HG03460 (cell line): ENCODE measurements around the gene CFC1.
"Not testable (repeated sequence)": the region's sequence is repeated elsewhere in the genome, so short reads cannot be mapped to it uniquely, and the experiment has no call there.

Experiments used
- ATAC-seq: cut with Tn5 transposase; IDR thresholded peaks from one replicate; pipeline ENCODE4 v1.9.1; 2021; ENCODE audit not compliant: unreplicated experiment

CFC1 gene

DNA sequence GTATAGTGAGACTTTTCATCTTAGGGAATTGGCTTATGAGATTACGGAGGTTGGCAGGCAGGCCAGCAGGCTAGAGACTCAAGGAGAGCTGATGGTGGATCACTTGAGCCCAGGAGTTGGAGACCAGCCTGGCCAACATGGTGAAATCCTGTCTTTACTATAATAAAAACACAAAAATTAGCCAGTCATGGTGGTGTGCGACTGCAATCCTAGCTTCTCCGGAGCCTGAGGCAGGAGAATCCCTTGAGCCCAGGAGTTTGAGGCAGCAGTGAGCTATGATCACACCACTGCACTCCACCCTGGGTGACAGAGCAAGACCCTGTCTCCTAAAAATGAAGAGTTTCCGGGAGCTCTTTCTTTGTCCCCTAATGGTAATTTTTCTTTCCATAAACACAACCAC, 14.6 kb downstream of the CFC1 start:
- not testable (repeated sequence) for ATAC-seq

DNA sequence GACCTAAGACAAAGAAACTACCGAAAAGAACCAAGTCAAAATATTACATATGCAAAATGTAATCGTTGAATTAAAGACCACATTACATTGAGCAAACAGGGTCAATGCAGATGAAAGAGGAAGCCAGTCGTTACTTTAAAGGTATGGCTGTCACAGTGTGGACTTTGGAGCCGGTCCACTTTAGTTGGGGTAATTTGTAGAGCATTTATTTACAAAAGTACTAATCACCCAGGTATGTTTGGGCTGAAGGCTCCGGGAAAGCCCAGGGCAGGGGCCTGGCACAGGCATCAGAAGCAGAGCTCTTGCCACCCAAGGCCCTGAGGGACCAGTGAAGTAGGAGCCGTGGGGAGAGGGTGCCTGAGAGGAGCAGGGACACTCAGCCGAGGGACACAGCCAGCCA, 15.8 kb downstream of the CFC1 start:
- ATAC-seq: not testable (repeated sequence)

DNA sequence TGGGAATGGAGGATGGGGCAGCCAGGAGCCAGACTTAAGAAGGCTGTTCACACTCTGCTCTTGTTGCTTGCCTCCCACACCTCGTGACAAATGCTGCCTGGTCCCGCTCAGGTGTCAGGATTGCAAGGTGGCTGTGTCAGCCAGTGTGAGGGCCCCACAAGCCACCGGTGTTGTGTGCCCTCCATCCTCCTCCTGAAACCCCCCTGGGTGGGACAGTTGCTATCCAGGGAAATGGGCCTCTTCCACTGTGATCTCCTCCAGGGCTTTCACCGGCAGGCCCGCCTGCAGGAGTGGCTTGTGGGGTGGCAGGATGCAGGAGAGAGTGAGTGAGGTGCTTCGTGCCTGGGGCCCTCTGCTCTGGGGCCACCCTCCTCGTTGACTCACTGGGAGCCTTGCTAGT, 16.4 kb downstream of the CFC1 start:
- ATAC-seq: not testable (repeated sequence)

DNA sequence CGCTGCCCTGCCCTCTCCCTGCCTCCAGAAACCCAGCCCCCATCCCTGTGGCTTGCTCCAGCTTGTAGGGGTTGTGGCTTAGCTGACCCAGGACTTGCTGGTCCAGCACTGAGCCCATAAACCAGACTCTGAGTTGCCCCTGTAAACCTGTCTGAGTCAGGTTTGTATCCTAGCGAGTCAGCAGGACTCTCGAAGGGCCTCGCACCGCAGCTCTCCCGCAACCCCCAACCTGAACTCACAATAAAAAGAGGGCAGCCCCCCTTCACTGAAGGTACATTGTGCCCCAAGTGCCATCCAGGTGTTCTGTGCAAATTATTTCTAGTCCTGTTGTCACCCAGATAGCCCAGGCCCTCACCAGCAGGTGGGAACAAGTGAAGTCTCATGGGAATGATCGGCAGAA, 17.9 kb downstream of the CFC1 start:
- not testable (repeated sequence) for ATAC-seq

DNA sequence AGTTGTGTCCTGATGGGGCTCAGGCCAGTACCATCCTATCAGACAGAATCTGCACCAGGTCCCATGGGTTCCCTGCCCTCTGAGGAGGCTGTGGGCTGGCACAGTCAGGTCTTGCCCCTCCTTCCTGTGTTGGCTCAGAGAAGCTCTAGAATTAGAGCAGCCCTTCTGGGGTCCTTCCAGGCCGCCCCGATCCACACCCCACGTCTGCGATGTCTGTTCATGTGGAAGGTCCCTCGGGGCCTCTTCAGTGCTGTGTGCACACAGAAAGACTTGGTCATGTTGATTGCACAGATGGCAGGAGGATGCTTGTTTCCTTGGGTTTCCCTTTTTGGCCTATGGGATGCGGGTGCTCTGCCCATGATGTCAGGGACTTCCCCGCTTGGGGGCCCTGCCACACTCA, 20.3 kb downstream of the CFC1 start:
- not testable (repeated sequence) for ATAC-seq

DNA sequence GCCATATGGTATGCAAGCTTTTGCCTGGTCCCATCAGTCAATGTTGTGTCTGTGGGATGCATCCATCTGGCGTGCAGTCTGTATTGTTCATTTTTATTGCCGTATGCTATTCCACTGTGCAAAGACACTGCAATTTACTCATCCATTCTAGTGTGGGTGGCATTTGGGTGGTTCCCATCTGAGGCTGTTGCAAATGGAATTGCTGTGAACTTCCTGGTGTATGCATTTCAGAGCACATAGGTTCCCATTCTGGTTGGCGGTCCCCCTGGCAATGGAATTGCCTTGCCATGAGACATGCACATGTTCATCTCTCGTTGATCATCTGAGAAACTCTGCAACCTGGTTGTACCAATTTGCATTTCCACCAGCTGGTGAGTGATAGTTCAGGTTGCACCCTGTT, 21.8 kb downstream of the CFC1 start:
- ATAC-seq: not testable (repeated sequence)

- not testable (repeated sequence) for ATAC-seq
These were observed 23.1 kb downstream of the CFC1 start for GRCh38 chr2:130576209-130576784.

DNA sequence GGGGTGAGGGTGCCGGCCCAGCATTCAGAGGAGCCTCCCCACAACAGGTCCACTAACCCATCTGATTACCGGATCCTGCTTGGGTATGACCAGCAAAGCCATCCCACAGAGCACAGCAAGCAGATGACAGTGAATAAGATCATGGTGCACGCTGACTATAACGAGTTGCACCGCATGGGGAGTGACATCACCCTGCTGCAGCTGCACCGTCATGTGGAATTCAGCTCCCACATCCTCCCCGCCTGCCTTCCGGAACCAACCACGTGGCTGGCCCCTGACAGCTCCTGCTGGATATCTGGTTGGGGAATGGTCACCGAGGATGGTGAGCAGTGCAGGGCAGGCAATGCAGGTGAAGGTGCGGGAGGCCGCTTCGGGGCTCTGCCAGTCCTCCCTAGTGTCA, 25.1 kb downstream of the CFC1 start:
- ATAC-seq: not testable (repeated sequence)

- not testable (repeated sequence) for ATAC-seq
These were observed 27.4 kb downstream of the CFC1 start for GRCh38 chr2:130571929-130572328.

DNA sequence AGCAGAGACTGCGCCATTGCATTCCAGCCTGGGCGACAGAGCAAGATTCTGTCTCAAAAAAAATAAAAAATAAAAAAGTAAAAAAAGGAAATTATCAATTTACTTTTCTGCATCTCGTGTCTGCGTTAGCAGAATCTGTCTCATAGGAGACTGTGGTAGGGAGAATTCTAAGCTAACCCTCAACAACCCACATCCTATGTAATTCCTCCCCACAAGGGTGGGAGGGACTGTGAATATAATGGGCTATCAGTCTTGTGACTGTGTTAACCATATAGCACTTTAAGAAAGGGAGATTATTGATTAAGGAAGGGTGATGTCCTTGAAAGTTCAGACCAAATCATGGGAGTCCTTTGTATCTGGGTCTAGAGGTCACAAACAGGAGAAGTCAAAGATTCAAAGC, 33.2 kb downstream of the CFC1 start:
- ATAC-seq: not testable (repeated sequence)

DNA sequence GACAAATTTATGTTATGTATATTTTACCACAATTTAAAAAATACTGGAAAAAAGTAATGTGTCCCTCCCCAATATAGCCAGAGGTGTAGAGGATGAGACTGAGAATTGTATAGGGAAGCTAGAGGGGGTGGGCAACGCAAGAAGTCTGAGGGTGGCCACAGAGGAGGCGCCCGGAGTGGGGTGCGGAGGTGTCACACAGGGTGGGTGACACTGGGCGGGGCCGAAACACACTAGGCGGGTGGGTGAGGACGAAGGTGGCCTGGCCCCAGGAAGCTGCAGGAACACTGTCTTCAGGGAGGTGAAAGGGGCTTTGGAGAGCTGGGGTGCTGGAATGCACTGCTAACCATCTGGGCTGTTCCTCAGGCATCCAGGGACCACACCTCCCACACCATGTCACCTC, 42.9 kb downstream of the CFC1 start:
- ATAC-seq: not testable (repeated sequence)

DNA sequence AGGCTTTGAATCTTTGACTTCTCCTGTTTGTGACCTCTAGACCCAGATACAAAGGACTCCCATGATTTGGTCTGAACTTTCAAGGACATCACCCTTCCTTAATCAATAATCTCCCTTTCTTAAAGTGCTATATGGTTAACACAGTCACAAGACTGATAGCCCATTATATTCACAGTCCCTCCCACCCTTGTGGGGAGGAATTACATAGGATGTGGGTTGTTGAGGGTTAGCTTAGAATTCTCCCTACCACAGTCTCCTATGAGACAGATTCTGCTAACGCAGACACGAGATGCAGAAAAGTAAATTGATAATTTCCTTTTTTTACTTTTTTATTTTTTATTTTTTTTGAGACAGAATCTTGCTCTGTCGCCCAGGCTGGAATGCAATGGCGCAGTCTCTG, 45.2 kb downstream of the CFC1 start:
- ATAC-seq: not testable (repeated sequence)

DNA sequence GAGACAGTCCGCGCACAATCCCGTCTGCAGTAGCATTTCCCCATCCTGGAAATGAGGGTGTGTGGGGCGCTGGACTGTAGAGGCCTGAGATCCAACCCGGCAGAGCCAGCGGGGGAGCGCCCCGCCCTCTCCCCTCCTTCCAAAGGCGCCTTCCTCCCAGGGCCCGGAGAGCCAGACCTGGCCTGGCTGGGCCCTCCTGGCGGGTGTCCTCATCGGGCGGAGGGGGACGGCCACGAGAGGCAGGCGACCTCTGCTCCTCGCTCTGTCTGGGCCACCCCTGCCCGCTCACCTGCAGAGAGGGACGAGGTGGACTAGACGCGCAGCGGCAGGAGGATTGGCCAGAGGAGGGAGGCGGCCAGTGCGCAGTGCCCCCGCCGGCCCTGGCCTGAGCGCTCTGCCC, 49.9 kb downstream of the CFC1 start:
- not testable (repeated sequence) for ATAC-seq

DNA sequence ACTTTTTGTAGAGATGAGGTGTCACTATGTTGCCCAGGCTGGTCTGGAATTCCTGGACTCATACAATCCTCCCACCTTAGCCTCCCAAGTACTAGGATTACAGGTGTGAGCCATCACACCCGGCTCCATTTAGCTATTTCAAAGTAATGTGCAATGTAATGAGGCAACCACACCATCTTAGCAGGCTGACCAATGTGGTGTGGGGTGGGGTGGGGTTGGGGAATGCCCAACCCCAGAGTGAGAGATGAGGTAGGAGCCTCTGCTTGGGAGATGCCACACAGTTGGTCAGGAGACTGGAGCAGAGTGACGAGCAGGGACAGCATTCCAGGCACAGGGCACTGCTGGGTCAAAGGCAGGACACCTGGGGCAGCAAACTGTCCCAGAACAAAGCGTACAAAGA, 51.0 kb downstream of the CFC1 start:
- ATAC-seq: not testable (repeated sequence)

DNA sequence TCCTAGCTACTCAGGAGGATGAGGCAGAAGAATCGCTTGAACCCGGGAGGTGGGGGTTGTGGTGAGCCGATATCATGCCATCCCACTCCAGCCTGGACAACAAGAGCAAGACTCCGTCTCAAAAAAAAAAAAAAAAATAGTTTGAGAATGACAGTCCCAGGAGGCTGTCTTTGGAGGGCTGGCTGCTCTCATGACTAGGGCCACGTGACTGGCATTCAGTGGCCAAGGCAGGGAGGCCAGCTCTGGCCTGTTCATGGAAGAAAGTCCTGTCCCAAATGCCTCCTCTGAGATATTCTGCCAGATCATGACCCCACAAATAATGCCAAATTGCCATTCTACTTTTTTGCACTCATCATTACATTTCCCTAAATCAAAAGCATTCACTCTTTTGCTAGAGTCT, 54.4 kb downstream of the CFC1 start:
- ATAC-seq: not testable (repeated sequence)

- not testable (repeated sequence) for ATAC-seq
These were observed 55.4 kb downstream of the CFC1 start for GRCh38 chr2:130543785-130544528.

- ATAC-seq: not testable (repeated sequence)
These were observed 56.6 kb downstream of the CFC1 start for GRCh38 chr2:130542789-130543188.
